NCI-H2196 (cell line): Measurements from ENCODE around the gene HES4.
"Not testable (repeated sequence)": the region's sequence is repeated elsewhere in the genome, so short reads cannot be mapped to it uniquely, and the experiment has no call there.

Experiments
- DNase-seq: peaks from one replicate; lab custom pipeline; 2025; ENCODE audit not compliant: unreplicated experiment; lab: John Stamatoyannopoulos, UW

The HES4 gene

DNA sequence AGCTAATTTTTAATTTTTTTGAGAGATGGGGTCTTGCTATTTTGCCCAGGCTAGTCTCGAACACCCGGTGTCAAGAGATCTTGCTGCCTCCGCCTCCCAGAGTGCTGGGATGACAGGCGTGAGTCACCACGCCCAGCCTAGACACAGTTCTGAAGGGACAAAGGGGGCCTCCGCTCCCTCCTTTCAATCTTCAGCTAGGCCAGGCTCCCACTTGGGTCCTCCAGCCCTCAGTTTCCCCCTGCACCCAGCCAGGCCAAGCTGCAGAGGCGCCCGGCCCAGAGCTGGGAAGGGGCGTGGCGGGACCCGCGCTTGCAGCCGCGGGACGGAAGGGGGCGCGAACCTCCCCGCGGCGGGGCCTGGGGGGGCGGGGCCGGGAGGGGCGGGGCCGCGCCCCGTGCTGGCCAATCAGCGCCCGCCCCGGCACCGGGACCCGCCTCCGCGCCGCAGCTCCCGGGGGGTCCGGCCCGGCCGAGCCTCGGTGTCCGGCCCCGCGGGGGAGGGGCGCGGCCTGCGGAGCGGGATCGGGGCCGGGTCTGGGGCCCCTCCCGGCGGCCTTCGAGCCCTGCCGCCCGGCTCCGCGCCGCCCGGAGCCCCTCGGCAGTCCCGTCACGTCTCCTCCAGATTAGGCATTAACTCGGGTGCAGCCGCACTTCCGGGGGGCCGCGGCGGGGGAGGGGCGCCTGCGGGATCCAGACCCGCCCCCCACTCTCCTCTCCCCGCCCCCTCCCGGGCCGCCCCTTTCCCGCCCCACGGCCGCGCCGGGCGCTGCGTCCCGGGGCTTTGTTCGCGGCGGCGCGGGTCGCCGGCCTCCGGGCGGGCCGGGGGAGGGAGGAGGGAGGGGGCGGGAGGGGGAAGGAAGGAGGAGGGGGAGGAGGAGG is 19.5 kb upstream of the HES4 start:
- DNase-seq: peak; percentile 93

DNA sequence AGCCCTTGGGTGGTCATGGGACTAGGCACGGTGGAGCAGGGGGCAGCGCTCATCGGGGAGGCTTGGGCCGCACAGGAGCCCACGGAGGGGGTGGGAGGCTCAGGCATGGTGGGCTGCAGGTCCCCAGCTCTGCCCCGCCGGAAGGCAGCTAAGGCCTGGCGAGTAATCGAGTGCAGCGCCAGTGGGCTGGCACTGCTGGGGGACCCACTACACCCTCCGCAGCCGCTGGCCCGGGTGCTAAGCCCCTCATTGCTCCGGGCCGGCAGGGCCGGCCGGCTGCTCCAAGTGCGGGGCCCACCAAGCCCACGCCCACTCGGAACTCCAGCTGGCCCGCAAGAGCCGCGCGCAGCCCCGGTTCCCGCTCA is 18.4 kb upstream of the HES4 start:
- DNase-seq: not testable (repeated sequence)

DNA sequence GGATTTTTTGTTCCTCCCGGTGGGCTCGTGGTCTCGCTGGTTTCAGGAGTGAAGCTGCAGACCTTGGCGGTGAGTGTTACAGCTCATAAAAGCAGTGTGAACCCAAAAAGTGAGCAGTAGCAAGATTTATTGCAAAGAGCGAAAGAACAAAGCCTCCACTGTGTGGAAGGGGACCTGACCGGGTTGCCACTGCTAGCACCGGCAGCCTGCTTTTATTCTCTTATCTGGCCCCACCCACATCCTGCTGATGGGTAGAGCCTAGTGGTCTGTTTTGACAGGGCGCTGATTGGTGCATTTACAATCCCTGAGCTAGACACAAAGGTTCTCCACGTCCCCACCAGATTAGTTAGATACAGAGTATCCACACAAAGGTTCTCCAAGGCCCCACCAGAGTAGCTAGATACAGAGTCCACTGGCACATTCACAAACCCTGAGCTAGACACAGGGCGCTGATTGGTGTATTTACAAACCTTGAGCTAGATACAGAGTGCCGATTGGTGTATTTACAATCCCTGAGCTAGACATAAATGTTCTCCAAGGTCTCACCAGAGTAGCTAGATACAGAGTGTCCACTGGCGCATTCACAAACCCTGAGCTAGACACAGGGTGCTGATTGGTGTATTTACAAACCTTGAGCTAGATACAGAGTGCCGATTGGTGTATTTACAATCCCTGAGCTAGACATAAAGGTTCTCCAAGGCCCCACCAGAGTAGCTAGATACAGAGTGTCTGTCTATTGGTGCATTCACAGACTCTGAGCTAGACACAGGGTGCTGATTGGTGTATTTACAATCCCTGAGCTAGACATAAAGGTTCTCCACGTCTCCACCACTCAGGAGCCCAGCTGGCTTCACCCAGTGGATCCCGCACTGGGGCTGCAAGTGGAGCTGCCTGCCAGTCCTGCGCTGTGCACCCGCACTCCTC is 17.8 kb upstream of the HES4 start:
- not testable (repeated sequence) for DNase-seq

DNA sequence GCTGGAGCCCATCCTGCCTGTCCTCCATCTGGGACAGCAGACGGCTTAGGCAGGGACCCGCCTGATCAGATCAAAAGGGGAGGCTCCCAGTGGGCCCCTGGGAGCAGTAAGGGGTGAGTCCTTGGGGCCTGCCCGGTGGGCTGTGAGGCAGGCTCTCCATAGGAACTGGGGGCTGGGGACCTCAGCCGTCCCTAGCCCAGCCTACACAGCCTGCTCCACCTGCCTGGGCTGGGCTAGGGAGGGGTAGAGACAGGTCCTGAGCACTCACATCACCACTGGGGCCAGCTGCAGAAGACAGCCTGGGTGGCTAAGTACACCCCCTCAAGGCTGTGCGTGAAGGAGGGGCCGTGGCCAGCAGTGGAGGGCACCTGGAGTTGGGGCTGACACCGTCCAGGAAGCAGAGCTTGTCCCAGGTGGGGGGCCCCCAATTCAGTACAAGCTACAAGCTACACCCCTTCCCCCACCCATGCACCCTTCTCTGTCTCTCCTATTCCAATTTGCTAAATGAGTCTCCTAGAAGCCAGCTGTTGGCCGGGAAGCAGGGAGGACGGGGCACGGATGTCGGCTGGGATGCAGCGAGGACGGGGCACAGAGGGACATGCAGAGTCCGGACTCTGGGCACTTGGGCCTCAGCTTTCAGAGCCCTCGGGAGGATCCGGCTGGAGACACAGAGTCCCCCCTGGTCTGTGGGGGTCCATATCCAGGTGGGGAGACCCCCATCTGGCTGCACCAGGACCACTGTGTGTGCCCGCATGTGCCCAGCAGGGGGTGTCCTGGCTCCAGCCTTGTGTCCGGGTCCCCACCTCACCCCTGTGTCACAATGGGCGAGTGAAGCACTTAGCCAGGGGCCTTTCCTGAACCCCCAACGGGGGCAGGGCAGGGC is 15.1 kb upstream of the HES4 start:
- peak; percentile 41 for DNase-seq

DNA sequence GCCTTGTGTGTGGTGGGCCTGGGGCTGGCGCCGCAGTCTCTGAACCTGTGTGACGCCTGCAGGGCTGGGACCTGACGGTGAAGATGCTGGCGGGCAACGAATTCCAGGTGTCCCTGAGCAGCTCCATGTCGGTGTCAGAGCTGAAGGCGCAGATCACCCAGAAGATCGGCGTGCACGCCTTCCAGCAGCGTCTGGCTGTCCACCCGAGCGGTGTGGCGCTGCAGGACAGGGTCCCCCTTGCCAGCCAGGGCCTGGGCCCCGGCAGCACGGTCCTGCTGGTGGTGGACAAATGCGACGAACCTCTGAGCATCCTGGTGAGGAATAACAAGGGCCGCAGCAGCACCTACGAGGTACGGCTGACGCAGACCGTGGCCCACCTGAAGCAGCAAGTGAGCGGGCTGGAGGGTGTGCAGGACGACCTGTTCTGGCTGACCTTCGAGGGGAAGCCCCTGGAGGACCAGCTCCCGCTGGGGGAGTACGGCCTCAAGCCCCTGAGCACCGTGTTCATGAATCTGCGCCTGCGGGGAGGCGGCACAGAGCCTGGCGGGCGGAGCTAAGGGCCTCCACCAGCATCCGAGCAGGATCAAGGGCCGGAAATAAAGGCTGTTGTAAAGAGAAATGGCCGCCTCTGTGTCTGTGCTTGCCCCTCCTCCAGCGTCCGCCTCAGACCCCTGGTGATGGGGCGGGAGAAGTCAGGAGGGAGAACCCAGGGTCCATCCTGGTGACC is 14.2 kb upstream of the HES4 start:
- peak; percentile 81 for DNase-seq

DNA sequence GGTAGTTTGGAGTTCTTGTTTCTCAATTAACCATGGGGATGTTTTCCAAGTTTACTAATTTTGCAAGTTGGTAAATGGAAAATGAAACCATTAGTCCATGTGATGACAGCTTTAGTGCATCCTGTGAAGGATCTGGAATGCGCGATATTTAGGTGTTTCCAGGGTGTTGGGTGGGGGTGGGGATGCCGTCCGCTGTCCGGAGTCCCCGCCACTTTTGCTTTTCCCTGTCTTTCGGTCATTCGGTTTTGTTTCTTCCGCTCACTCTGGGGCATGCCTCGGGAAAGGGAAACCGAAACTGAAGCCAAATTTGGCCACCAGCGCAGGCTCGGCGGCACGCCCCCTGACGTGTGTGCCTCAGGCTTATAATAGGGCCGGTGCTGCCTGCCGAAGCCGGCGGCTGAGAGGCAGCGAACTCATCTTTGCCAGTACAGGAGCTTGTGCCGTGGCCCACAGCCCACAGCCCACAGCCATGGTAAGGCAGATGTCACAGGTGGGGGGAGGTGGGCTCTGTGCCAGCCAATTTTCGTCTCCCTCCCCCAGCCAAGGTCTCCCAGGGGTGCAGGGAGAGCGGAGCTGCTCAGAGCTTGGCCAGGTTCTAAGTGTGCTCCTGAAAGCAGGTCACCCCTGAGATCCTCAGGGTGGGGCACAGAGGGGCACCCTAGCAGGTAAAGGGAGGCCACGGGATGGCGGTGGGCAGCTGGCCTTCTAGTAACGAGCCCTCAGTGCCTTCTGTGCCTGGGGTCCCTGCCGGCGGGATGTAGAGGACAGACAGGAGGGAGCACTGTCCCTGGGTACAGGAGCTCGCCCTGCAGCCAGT is 13.4 kb upstream of the HES4 start, which contains the start of gene ISG15:
Gene ISG15, plus strand, starts transcription at position 393 of the 817 bp plus-strand sequence. Its CDS starts 77 bp downstream, at position 470.
- DNase-seq: peak; percentile 93

DNA sequence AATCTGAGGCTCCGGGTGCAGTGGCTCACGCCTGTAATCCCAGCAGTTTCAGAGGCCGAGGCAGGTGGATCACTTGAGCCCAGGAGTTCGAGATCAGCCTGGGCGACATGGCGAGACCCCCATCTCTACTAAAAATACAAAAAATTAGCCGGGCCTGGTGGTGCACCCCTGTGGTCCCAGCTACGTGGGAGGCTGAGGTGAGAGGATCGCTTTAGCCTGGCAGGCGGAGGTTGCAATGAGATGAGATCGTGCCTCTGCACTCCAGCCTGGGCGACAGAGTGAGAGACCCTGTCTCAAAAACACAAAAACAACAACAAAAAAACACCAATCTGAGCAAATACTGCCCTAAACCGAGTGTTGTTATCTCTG is 12.8 kb upstream of the HES4 start:
- not testable (repeated sequence) for DNase-seq

DNA sequence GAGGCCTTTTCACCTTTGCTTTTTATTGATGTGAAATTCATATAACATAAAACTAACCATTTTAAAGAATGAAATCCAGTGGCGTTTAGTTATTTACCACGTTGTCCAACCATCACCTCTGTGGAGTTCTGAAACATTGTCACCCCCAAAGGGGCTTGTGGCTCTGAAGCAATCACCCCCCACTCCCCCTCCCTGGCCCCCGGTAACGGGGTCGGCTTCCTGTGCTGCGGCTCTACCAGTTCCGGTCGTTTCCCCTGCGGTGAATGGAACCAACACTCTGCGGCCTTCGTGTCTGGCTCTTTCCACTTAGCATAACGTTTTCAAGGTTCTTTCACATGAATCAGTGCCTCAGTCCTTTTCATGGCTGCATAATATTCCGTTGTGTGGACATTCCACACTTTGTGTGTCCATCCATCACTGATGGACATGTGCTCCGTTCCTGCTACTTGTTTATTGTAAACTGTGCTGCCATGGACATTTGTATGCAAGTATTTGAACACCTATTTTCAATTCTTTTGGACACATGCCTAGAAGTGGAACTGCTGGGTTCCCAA is 11.6 kb upstream of the HES4 start:
- DNase-seq: no peak

DNA sequence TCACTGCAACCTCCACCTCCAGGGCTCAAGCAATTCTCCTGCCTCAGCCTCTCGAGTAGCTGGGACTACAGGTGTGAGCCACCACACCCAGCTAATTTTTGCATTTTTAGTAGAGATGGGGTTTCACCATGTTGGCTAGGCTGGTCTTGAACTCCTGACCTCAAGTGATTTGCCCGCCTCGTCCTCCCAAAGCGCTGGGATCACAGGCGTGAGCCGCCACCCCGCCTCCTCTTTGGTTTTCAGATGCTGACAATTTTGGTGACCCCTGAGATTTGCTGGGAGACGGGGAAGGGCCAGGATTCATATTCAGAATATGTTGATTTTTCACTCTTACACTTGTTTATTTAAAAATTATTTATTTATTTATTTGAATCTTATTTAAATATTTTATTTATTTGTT is 10.2 kb upstream of the HES4 start:
- DNase-seq: not testable (repeated sequence)

DNA sequence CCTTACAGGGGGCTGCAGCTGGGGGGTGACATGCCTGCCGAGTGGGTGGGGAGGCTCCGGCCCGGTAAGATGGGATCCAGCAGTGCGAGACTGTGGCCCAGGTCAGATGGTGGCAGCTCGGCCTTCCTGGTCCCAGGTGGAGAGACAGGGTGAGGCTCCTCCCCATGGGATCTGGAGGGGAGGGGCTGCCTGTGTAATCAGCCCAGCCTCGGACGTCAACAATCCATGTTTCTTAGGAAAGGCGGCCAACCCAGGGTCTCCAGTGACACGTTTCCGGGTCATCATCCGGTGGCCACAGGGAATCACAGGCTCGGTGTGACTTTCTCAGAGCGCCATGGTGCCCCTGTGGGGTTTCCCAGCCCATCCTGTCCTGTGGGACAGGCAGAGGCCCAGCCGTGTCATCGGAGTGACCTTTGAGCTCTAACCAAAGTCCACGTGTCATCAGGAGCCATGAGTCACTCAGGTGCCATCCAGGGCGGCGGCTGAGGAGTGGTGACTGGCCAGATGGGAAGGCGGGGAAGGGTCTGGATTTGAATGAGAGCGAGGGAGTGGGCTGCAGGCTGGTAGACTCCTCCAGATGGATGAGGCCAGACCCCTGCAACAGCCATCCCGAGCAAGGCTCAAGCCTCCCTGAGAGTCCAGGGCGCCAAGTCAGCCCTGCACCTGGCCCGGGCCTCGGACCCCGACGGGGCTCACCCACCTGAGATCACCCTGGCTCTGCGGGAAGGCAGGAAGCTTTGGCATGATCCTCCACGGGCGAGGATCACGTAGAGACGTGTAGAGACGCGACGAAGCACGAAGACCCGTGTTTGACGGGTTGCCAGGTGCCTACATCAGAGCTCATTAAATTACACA is 6.6 kb upstream of the HES4 start:
- DNase-seq: no peak

DNA sequence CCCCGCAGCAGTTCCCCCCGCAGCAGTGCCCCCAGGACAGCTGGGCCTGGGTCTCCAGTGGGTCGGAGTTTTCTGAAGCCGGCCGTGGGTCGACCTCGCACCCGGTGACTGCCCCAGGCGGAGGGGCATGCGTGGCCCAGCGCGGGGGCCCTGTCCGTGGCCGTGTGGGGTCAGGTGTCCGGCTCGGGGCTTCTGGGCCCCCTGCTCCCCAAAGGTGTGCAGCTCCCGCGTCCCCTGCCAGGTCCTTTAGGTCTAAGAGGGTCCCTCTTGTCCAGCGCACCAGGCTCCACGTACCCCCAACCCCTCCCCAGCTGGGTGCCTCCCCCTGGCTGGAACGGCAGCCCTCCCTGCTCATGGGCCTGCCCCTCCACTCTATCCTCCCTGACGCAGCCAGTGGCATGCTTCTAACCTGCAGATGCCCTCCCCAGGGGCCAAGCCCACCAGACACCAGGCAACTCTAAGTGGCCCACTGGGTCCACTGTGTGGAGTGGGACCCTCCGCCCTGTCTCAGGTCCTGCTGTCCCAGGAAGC is 5.9 kb upstream of the HES4 start:
- DNase-seq: no peak

DNA sequence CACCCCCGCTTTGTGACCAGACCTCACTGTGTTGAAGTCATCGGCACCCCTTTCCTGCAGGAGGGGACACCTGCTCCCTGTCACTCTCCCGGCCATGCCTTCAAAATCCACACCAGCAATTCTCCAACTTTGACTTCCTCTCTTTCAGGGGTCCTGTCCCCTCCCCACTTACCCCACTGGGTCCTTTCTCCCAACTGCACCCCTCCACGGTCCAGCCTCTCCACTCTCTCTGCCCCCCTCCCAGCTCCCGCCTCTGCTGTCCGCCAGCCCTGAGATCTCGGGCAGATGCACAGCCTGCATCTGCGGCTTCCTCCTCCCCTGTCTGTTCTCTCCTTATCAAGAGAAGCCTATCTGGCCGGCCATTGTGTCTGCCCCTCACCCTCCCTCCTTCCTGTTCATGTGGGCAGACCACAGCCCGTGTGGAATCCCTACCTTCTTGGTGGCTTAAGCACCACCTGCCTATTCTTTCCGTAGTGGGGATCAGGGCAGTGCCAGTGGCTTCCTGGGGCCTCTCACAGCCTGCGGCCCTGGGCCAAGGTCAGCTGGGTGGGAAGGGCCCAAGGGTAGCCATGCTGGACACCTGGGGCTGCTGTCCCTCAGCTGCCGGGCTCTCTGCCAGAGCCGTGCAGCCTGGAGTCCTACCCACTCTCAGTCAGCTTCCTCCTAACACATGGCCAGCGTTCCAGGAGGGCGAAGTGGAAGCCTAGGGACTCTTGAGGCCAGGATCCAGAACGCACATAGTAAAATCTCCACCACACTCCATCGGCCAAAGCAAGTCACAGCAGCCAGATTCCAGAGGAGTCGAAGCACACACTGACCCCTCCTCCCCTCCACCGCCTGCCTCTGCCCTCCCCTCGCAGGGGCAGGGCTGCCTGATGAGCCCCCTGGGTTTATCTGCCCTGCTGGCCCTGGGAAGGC is 5.1 kb upstream of the HES4 start:
- peak; percentile 85 for DNase-seq

DNA sequence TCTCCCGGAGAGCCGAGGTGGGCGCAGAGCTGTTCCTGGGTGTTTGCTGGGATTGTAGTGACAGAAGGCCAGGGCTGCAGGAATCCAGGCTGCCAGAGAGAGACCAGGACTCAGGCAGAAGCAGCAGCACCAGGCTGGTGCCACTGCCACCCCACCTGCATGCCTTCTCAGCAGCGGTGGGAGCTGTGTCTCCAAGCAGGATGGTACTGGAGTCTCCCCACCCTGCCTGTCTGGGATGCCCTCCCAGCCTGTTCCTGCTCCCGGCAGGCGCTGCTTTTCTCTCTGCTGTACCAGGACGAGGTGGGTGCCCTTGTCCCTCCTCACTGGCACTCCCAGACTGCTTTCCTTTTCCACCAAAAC is 4.5 kb upstream of the HES4 start:
- DNase-seq: no peak

DNA sequence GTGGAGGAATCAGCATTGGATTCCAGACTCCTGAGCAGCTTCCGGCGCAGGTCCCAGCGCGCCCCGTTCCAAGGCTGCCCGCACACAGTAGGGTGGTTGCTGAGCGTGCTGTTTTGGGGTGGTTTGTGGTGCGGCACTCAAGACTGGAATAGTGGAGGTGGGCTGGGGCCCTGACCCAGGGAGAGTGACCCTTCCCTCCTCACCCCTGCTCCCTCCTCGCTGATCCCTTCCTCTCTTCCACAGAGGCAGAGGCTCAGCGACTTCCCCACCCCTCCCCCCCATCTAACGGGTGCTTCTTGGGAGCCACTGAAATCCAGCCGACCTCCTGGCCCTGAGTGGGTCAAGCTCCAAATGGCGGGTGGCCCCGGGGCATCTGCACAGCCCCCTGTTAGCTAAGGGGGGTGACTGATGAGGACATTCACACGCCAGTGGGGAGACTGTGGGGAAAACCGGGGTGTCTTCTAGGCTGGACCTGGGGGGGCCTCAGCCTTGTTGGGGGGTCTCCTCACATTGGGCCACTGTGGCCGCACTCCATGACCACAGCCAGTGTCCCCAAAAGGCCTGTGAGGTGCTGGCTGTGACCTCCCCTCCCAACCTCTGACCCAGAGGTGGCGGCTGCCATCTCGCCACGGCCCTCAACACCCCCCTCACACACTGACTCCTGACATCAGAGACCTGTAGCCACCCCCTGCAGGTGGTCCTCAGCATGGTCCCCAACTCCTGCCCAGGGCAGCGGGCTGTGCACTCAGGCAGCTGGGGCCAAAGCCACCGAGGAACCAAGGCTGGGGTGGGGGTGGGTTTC is 3.9 kb upstream of the HES4 start:
- no peak for DNase-seq

DNA sequence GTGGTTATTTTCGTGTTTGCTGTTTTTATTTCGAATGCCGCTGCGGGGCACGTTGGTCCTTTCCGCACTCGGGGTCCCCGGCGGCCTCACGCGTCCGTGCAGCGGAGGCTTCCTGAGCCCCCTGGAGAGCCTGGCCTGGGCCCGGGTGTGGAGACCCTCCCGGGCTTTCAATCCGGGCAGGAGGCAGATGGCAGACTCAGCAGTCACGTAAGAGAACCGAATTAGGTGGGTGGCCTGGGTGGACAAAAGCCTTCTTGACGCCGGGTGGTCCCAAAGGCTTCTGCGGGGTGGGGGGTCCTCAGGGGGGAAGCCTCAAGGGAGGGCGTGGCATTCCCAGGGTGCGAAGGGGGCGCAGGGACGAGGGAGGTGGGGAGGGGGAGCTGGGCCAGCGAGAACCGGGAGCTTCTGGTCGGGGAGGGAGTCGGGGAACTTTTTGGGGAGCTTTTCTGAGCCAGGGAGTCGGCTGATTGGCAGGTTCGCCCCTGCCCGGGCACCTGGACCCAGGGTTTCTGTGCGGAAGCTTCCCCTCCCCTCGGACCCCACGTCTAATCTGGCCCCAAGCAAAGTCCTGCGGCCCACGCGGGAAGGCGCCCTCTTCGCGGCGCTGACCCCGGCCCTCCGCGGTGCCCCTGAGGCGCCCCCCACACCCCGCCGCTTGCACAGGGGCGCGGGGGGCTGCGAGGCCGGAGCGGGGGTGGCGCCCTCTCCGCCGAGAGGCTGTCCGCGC is 1.3 kb upstream of the HES4 start:
- no peak for DNase-seq
